Epithelial cell of proximal tubule (primary cell): ENCODE results near the gene KRT74. TPM values are rescaled to one million over a fixed set of nuclear protein-coding genes. Genes with fewer than 3 reads are reported as not detected.
"Not testable (repeated sequence)": the region's sequence is repeated elsewhere in the genome, so short reads cannot be mapped to it uniquely, and the experiment has no call there.

Experiments
- DNase-seq: peaks from one replicate; pipeline ENCODE4 v3.0.0-alpha.2; 2011; ENCODE audit warnings: low read depth
- H3K4me3 ChIP-seq: 2 replicates; pipeline ENCODE4 v1.5.1; 2011; ENCODE audit warnings: low read depth, mild to moderate bottlenecking, low read length
- total RNA-seq: library from RNA; depleted of rRNA; stranded (reverse); fragments of >200 nt; gene quantifications from 2 replicates; pipeline ENCODE4 v1.2.3, GENCODE V29; 2015
- TF ChIP-seq, protein P1 (sequence below): conservative IDR thresholded peaks from 2 replicates; pipeline ENCODE4 v1.5.1; 2012; ENCODE audit warnings: low read depth, mild to moderate bottlenecking, low read length

KRT74 gene
- total RNA-seq, 1 donor from 2014 or later = not detected

DNA sequence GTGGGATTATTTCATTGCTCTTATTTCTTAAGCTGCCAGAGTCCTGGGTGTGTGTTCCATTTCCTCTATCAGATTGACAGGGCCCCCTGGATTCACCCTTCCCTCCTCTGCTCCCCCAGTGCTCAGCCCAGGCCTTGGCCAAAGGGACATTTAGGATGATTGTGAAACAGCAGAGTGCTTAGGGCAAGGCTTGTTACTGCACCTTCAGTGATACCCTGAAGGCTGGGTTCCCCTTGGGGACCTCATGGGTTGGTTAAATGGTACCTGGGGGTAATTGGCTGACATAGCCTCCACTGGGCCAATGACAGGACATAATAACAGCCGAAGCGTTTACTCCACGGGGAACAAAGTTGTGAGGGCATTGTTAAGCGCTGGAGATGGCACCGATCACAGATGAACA is 28.9 kb upstream of the KRT74 start:
- TF ChIP-seq, protein P1, sequence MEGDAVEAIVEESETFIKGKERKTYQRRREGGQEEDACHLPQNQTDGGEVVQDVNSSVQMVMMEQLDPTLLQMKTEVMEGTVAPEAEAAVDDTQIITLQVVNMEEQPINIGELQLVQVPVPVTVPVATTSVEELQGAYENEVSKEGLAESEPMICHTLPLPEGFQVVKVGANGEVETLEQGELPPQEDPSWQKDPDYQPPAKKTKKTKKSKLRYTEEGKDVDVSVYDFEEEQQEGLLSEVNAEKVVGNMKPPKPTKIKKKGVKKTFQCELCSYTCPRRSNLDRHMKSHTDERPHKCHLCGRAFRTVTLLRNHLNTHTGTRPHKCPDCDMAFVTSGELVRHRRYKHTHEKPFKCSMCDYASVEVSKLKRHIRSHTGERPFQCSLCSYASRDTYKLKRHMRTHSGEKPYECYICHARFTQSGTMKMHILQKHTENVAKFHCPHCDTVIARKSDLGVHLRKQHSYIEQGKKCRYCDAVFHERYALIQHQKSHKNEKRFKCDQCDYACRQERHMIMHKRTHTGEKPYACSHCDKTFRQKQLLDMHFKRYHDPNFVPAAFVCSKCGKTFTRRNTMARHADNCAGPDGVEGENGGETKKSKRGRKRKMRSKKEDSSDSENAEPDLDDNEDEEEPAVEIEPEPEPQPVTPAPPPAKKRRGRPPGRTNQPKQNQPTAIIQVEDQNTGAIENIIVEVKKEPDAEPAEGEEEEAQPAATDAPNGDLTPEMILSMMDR = no peak
- no peak for DNase-seq
- H3K4me3 ChIP-seq = no peak overlapping the region

GRCh38 chr12:52601671-52602070 is 28.0 kb upstream of the KRT74 start:
- no peak overlapping the region for H3K4me3 ChIP-seq
- TF ChIP-seq, protein P1 = no peak
- no peak for DNase-seq

- TF ChIP-seq, protein P1 = no peak
- H3K4me3 ChIP-seq = no peak within 1 kb of the TSS
- DNase-seq = no peak
Observed at GRCh38 chr12:52600941-52601481, 27.4 kb upstream of the KRT74 start, which contains the start of gene KRT72. KRT72 (minus strand) TSS chr12:52601463; CDS start chr12:52601452, 11 bp downstream.

GRCh38 chr12:52600475-52600874 is 26.8 kb upstream of the KRT74 start:
- no peak overlapping the region for H3K4me3 ChIP-seq
- no peak for DNase-seq
- TF ChIP-seq, protein P1 = no peak

GRCh38 chr12:52600071-52600470 is 26.4 kb upstream of the KRT74 start:
- TF ChIP-seq, protein P1 = no peak
- no peak overlapping the region for H3K4me3 ChIP-seq
- no peak for DNase-seq

DNA sequence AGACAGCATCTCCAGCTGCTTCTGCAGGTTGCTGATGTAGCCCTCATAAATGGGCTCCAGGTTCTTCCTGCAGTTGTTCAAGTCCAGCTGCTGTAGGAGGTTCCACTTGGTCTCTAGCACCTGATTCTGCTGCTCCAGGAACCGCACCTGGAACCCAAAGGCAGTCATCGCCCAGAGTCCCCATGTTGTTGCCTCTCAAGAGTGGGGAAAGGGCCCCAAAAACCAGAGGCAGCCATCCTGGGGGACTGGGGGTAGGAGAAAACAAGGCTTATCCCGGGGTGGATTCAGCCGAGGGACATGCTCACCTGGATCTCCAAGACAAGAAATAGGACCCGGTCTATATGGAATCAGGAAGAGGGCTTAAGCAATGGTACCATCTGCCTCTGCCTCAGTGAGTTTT is 25.3 kb upstream of the KRT74 start:
- no peak for DNase-seq
- no peak overlapping the region for H3K4me3 ChIP-seq
- TF ChIP-seq, protein P1 = no peak

GRCh38 chr12:52594237-52594636 is 20.6 kb upstream of the KRT74 start:
- not testable (repeated sequence) for H3K4me3 ChIP-seq, DNase-seq
